Stimulated activated CD4-positive, alpha-beta T cell treated with anti-CD3 and anti-CD28 coated beads, Interleukin-15, amount 100 ng/mL, for 24 hours (primary cell): ENCODE measurements around the gene TBCD.
"Not testable (repeated sequence)": the region's sequence is repeated elsewhere in the genome, so short reads cannot be mapped to it uniquely, and the experiment has no call there.

Experiments used
- DNase-seq: peaks from one replicate; pipeline ENCODE4 v3.0.0-alpha.2; 2020

The TBCD gene

GRCh38 chr17:82978765-82979349 lies 227.0 kb downstream of the TBCD start:
- DNase-seq = no peak

DNA sequence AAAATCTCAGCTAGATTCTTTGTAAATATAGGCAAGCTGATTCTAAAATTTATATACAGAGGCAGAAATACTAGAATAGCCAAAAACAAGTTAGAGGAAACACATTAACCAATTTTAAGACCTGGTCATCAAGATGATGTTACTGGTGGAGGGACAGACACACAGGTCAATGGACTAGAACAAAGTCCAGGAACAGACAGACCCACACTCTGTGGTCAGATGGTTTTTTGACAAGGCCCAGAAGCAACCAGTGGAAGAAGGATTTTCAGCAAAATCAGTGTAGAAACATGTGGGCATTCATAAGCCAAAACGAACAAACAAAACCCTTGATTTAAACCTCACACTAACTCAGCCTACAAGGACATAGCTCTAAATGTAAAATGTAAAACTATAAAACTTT lies 227.9 kb downstream of the TBCD start:
- no peak for DNase-seq

DNA sequence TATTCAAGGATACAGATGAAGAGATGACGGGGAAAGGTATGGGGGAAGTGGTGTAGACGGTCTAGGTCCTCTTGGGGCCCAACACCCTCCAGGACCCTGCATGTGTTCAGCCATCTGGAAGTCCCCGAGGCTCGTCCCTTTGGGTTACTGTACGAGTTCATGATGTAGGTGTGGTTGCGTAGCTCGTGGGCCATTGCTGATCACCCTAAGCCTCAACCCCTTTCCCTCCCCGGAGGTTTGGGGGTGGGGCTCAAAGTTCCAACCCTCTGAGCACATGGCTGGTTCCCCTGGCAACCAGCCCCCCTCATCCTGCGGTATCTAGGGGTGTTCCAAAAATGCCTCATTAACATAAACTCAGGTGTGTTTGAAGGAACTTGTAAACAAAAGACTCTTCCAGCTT lies 228.8 kb downstream of the TBCD start:
- DNase-seq = no peak

DNA sequence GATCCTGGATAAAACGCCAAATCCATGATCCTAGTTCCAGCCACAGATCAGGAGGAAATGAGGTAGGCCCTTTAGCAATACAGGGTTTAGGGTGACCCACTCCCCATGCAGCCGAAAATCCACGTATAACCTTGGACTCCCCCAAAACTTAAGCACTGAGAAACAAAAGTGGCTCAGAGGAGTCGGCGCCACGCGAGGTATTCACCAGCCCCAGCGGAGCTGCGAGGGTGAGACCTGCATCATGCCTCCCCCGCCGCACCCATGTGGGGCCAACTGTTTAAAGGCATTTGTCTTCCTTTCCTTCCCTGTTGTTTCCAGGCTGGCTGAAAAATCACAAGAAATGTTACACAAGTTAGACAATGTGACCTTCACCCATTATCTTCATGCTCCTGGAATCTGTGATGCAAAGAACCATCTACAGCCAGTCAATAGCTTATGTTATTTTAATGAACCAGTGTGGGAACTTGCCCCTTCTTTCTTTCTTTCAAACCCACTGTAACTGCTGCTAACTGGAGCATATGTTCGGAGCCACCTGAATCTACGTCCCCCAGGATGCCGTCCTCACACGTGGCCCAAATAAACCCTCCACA lies 229.4 kb downstream of the TBCD start:
- DNase-seq = no peak

DNA sequence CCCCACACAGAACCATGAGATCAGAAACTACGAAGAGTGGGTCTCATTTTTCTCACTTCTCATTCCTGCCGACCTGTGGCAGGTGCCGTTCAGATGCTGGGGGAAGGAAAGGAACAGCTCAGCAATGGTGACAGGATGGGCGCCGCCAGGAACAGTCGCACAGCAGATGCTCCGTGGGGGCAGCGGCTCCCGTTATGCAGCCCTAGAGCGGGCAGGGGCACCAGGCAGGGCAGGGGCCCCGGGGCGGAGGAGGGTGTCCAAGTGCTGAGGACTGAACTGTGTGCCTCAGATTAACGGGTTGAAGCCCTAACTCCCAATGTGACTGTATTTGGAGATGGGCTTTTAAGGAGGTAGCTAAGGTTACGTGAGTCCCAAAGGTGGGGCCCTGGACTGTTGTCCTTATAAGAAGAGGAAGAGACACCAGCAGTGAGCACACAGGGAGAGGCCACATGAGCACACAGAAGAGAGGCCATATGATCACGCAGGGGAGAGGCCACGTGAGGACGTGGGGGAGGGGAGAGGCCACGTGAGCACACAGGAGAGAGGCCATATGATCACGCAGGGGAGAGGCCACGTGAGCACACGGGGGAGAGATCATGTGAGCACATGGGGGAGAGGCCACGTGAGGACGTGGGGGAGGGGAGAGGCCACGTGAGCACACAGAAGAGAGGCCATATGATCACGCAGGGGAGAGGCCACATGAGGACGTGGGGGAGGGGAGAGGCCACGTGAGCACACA lies 231.8 kb downstream of the TBCD start:
- no peak for DNase-seq

- DNase-seq = not testable (repeated sequence)
These were observed 232.4 kb downstream of the TBCD start for GRCh38 chr17:82984249-82984617.

DNA sequence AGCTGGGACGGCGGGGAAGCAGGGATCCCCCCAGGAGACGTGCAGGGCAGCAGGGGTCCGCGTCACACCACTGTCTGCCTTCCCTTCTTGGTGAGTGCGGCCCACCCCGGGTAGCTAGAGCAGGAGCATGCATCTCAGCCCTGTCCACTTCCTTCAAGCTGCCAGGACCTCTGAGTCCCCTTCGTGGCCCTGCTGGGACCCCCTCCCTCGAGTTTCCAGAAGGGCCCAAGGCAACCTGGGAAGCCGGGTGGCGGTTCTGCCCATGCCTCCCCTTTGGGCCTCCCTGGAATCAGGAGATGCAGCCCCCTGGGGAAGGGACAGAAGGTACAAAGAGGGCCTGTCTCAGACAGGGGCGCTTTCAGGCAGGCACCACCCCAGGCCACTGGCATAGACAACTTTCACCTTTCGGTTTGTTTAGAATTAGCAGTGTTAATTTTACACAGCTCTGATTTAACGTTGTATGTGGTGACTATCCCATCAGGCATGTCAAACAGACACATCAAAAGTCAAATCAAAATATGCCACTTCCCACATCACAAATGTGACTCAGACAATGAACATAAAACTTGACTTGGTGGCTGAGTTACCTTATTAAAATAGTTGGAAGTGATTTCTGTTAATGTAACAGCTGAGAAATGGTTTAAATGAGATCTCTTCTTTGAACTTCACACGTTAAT lies 233.0 kb downstream of the TBCD start:
- no peak for DNase-seq

- DNase-seq = no peak
These were observed 233.6 kb downstream of the TBCD start for GRCh38 chr17:82985428-82985805.

GRCh38 chr17:82985973-82986372 lies 234.1 kb downstream of the TBCD start:
- peak; percentile 66 for DNase-seq

GRCh38 chr17:82989051-82989450 lies 237.2 kb downstream of the TBCD start:
- not testable (repeated sequence) for DNase-seq

- no peak for DNase-seq
These were observed 238.0 kb downstream of the TBCD start for GRCh38 chr17:82989881-82990280.

GRCh38 chr17:82993005-82993404 lies 241.1 kb downstream of the TBCD start:
- no peak for DNase-seq
